Measurements from ENCODE around the gene UBE2QL1.

The UBE2QL1 gene

DNA sequence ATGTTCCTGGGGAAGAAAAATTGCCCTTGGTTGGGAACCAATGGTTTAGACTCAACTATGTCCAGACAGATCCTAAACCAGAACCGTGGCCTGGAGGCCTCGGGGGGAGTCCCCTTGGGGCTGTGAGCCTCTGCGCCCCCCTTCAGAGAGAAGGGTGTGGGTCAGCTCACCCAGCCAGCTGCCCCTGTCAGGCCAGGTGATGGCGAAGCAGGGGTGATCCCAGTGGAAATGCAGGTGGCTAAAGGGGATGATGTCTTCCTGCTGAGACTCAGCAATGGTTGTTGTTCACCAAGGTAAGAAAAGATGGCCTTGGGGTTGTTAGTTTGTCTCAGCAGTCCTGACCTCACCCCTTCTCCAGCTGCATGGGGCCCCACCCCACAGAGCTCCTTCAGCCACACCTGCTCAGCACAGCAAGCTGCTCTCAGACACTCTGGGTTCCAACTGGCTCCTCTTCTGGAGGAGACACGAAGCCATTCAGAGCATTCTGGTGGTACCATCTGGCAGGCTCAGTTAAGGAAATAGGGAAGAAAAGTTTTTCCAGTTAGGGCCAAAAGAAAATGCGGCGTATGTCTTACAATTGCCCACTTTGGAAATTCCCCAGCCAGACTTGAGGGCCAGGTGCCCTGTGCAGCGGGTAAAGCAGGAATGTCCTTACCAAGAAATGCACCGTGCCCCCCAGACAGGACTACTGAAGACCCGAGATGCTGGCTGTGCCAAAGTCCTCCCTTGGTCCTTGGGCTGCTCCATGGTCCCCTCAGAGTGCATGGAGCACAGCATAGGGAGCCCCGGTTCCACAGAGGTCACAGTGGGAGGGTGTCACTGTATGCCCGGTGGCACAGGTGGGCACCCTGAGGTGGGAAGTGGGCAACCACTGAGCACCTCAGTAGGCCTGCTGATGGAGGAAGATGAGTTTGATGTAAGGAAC lies 94.0 kb downstream of the UBE2QL1 start:
- DNase-seq, result no peak

DNA sequence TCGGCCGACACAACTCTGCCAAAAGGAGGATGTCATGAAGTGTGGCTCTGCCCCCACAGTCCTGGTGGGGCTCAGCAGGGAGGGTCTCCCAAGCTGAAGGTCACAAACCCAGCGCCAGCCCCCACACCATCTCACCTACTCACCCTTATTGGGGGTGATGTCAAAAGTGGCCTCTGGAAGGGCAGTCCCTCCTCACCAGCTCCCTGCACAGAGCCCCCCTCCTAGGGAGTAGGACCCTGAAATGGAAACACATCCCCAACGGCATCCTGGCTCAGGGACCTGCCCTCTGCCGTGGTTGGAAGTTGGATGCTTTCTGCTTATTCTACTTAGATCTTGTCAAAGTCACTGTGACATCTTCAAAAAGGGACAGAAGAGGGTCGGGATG lies 94.7 kb downstream of the UBE2QL1 start:
- DNase-seq, result no peak

DNA sequence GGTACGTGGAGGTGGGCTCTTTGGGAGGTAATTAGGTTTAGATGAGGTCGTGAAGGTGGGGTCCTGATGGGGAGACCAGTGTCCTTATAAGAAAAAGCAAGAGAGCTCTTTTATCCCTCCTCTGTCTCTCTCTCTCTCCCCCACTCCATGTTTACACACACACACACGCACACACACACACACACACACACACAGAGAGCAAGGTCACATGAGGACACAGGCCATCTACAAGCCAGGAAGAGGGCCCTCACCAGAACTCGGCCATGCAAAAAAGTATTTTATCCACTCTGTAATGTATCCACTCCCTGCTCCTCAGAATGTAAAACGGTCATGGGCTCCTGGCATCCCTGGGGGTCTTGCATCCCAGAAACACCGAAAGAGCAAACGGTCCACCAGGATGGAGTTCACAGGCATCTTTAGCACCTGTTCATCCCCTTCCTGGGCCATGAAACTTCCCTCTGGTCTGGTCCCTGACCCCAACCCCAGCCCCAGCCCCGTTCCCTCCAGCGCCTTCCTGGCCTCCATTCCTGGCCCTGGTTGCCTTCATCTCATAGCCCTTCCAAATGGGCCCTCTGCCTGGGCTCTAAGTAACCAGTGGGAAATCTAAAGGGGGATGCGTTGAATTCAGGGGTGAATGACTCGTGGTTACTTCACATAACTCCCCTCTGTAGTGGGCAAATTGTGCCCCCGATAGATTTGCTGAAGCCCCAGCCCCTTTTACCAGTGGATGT lies 95.3 kb downstream of the UBE2QL1 start:
- DNase-seq, result no peak

Measured in DMS153 (cell line).